HepG2 (cell line): Measurements from ENCODE around the gene CGREF1. TPM values are rescaled to one million over a fixed set of nuclear protein-coding genes. Genes with fewer than 3 reads are reported as not detected.

Source experiments
- ARNTL ChIP-seq: sonication (generic); formaldehyde crosslinking; IDR thresholded peaks from 2 replicates; pipeline ENCODE4 v1.4.0; 2020; ENCODE audit warnings: mild to moderate bottlenecking, missing genetic modification reagents
- CBX5 ChIP-seq: sonication (generic); formaldehyde crosslinking; IDR thresholded peaks from 2 replicates; pipeline ENCODE4 v1.4.0; 2020; ENCODE audit warnings: missing genetic modification reagents, borderline replicate concordance
- FOXA3 ChIP-seq: IDR thresholded peaks from 2 replicates; pipeline ENCODE4 v1.6.1; 2016; ENCODE audit warnings: missing genetic modification reagents, missing compliant biosample characterization
- KAT8 ChIP-seq: IDR thresholded peaks from 2 replicates; pipeline ENCODE4 v1.6.1; 2016; ENCODE audit warnings: missing genetic modification reagents, missing compliant biosample characterization
- KDM6A ChIP-seq: IDR thresholded peaks from 2 replicates; pipeline ENCODE4 v1.6.1; 2016; ENCODE audit warnings: low read depth
- MIER3 ChIP-seq: IDR thresholded peaks from 2 replicates; pipeline ENCODE4 v1.6.1; 2016; ENCODE audit warnings: missing compliant biosample characterization, borderline replicate concordance
- MYNN ChIP-seq: sonication (generic); formaldehyde crosslinking; IDR thresholded peaks from 2 replicates; pipeline ENCODE4 v1.4.0; 2020; ENCODE audit warnings: mild to moderate bottlenecking, low read depth, missing genetic modification reagents
- NFYB ChIP-seq: sonication (generic); formaldehyde crosslinking; IDR thresholded peaks from 2 replicates; pipeline ENCODE4 v1.4.0; 2020; ENCODE audit warnings: missing genetic modification reagents
- PHF20 ChIP-seq: sonication (generic); formaldehyde crosslinking; IDR thresholded peaks from 2 replicates; pipeline ENCODE4 v1.5.0; 2020; ENCODE audit warnings: mild to moderate bottlenecking, missing genetic modification reagents
- PITX1 ChIP-seq: sonication (generic); formaldehyde crosslinking; IDR thresholded peaks from 2 replicates; pipeline ENCODE4 v1.5.1; 2020; ENCODE audit warnings: mild to moderate bottlenecking, missing genetic modification reagents
- SP1 ChIP-seq, 2 experiments: fragments of 450-650 bp in 1 of 2; sonication (generic) in 1 of 2; formaldehyde crosslinking in 1 of 2; IDR thresholded peaks; 2 replicates each; pipeline versions ENCODE4 v1.4.0 to v1.6.1; 2016 to 2020; ENCODE audit warnings: missing genetic modification reagents in 1 of 2
- ZBTB20 ChIP-seq: sonication (generic); formaldehyde crosslinking; IDR thresholded peaks from 2 replicates; pipeline ENCODE4 v1.8.1; 2023; ENCODE audit warnings: missing genetic modification reagents, low read depth, mild to moderate bottlenecking, borderline replicate concordance
- ZNF160 ChIP-seq: sonication (generic); formaldehyde crosslinking; IDR thresholded peaks from 2 replicates; pipeline ENCODE4 v1.8.0; 2022; ENCODE audit warnings: mild to moderate bottlenecking, inconsistent platforms, missing genetic modification reagents
- ZNF44 ChIP-seq: sonication (generic); formaldehyde crosslinking; IDR thresholded peaks from 2 replicates; pipeline ENCODE4 v1.5.1; 2020; ENCODE audit warnings: mild to moderate bottlenecking, missing genetic modification reagents
- ZNF563 ChIP-seq: sonication (generic); formaldehyde crosslinking; IDR thresholded peaks from 2 replicates; pipeline ENCODE4 v1.8.0; 2022; ENCODE audit warnings: mild to moderate bottlenecking, moderate library complexity, missing genetic modification reagents
- ZNF709 ChIP-seq: sonication (generic); formaldehyde crosslinking; IDR thresholded peaks from 2 replicates; pipeline ENCODE4 v1.5.0; 2020; ENCODE audit warnings: mild to moderate bottlenecking, missing genetic modification reagents
- ZNF780A ChIP-seq: sonication (generic); formaldehyde crosslinking; IDR thresholded peaks from 2 replicates; pipeline ENCODE4 v1.8.0; 2022; ENCODE audit warnings: mild to moderate bottlenecking, missing genetic modification reagents, moderate library complexity
- ZNF781 ChIP-seq: sonication (generic); formaldehyde crosslinking; IDR thresholded peaks from 2 replicates; pipeline ENCODE4 v1.5.1; 2020; ENCODE audit warnings: borderline replicate concordance, mild to moderate bottlenecking, missing genetic modification reagents; ENCODE audit errors: not compliant biosample characterization
- ZNF790 ChIP-seq: sonication (generic); formaldehyde crosslinking; IDR thresholded peaks from 2 replicates; pipeline ENCODE4 v1.8.0; 2022; ENCODE audit warnings: missing genetic modification reagents, mild to moderate bottlenecking, borderline replicate concordance
- ZSCAN20 ChIP-seq: sonication (generic); formaldehyde crosslinking; IDR thresholded peaks from 2 replicates; pipeline ENCODE4 v1.4.0; 2020; ENCODE audit warnings: missing genetic modification reagents, mild to moderate bottlenecking, borderline replicate concordance
- polyA plus RNA-seq, 8 experiments: library from polyadenylated mRNA; depleted of rRNA in 3 of 8; stranded (reverse) in 7 of 8; unstranded in 1 of 8; fragments of >200 nt; fragmentation: Illumina TruSeq in 4 of 8; extraction: Trizol in 4 of 8; gene quantifications; 2 replicates each; pipeline versions ENCODE4 v1.2.1 to v1.2.3, GENCODE V29; 2011 to 2016; ENCODE audit warnings: low read depth in 4 of 8, missing spikeins in 1 of 8, mixed read lengths in 1 of 8; ENCODE audit not compliant: insufficient read depth in 1 of 8
- total RNA-seq, 5 experiments: library from RNA; depleted of rRNA; stranded (reverse); fragments of >200 nt; fragmentation: Illumina TruSeq; extraction: Trizol; gene quantifications; 2 replicates each; pipeline ENCODE4 v1.2.3, GENCODE V29; 2016; ENCODE audit warnings: low read depth in 1 of 5
- TF ChIP-seq, protein P1 (sequence below): sonication (generic); formaldehyde crosslinking; IDR thresholded peaks from 2 replicates; pipeline ENCODE4 v1.4.0; 2020; ENCODE audit warnings: missing genetic modification reagents, mild to moderate bottlenecking, borderline replicate concordance
- TF ChIP-seq, protein P2 (sequence below): sonication (generic); formaldehyde crosslinking; IDR thresholded peaks from 2 replicates; pipeline ENCODE4 v1.4.0; 2020; ENCODE audit warnings: mild to moderate bottlenecking, missing genetic modification reagents
- TF ChIP-seq, protein P3 (sequence below): sonication (generic); formaldehyde crosslinking; IDR thresholded peaks from 2 replicates; pipeline ENCODE4 v1.8.1; 2023; ENCODE audit warnings: mild to moderate bottlenecking, moderate library complexity, missing genetic modification reagents
- TF ChIP-seq, protein P4 (sequence below): IDR thresholded peaks from 2 replicates; pipeline ENCODE4 v1.6.1; 2016; ENCODE audit warnings: mild to moderate bottlenecking

The CGREF1 gene
- total and polyA plus RNA-seq, 2 of the 13 experiments (the other 11 are each of a cell fraction or from before 2014, with no cell fraction given), result 13.9 to 23.4 TPM

DNA sequence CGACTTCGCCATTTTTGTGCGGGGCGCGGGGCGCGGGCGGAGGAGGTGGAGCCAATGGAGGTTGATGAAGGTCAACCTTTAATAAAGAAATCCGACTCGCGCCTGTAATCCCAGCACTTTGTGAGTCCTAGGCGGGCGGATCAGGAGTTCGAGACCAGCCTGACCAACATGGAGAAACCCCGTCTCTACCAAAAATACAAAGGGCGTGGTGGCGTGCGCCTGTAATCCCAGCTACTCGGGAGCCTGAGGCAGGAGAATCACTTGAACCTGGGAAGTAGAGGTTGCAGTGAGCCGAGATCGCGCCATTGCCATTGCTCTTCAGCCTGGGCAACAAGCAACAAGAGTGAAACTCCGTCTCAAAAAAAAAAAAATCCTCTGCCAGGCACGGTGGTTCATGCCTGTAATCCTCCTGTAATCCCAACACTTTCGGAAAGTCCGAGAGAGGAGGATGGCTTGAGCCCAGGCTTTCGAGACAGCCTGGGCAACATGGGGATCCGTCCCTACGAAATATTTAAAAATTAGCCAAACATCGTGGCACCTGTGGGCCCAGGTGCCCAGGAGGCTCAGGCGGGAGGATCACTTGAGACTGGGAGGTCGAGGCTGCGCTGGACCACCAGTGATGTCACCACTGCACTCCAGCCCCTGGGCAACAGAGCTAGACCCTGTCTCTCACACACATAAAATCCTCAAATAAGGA lies 16.0 kb upstream of the CGREF1 start (continued):
- TF ChIP-seq, protein P1, sequence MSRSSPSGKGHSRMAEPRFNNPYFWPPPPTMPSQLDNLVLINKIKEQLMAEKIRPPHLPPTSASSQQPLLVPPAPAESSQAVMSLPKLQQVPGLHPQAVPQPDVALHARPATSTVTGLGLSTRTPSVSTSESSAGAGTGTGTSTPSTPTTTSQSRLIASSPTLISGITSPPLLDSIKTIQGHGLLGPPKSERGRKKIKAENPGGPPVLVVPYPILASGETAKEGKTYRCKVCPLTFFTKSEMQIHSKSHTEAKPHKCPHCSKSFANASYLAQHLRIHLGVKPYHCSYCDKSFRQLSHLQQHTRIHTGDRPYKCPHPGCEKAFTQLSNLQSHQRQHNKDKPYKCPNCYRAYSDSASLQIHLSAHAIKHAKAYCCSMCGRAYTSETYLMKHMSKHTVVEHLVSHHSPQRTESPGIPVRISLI (CRISPR knock-in tag), result peak; percentile 51; the same call in 1 of the 2 replicates
- TF ChIP-seq, protein P2, sequence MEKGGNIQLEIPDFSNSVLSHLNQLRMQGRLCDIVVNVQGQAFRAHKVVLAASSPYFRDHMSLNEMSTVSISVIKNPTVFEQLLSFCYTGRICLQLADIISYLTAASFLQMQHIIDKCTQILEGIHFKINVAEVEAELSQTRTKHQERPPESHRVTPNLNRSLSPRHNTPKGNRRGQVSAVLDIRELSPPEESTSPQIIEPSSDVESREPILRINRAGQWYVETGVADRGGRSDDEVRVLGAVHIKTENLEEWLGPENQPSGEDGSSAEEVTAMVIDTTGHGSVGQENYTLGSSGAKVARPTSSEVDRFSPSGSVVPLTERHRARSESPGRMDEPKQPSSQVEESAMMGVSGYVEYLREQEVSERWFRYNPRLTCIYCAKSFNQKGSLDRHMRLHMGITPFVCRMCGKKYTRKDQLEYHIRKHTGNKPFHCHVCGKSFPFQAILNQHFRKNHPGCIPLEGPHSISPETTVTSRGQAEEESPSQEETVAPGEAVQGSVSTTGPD, result no peak
- TF ChIP-seq PITX1, result no peak
- 0 out of 2 replicates have a peak, but pooled peaks have one; percentile 32 for TF ChIP-seq ZNF44 (CRISPR knock-in tag)
- 0 out of 2 replicates have a peak, but pooled peaks have one; percentile 20 for TF ChIP-seq CBX5 (CRISPR knock-in tag)
- TF ChIP-seq ZNF780A (CRISPR knock-in tag), result no peak
- TF ChIP-seq MIER3, result 0 out of 2 replicates have a peak, but pooled peaks have one; percentile 29
- no peak for TF ChIP-seq ZNF160 (CRISPR knock-in tag)
- peak; percentile 86; the same call in 1 of the 2 replicates for TF ChIP-seq ZNF790 (CRISPR knock-in tag)
- TF ChIP-seq, protein P3, sequence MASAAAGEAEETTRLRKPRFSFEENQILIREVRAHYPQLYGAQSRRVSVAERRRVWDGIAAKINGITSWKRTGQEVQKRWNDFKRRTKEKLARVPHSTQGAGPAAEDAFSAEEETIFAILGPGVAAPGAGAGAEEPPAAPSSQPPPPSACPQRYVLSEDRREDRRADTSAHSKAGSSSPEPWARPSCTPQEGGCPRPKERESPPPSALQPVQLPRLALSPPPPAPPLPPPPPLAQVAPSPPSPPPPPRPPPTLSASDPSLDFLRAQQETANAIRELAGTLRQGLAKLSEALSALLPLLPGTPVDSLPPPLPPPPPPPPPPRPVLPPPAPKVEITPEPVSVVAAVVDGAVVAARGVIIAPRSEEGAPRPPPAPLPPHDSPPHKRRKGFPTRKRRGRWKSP, result 0 out of 2 replicates have a peak, but pooled peaks have one; percentile 82
- 0 out of 2 replicates have a peak, but pooled peaks have one; percentile 14 for TF ChIP-seq ZNF563 (CRISPR knock-in tag)
- no peak for TF ChIP-seq FOXA3 (CRISPR knock-in tag)
- TF ChIP-seq, protein P4, sequence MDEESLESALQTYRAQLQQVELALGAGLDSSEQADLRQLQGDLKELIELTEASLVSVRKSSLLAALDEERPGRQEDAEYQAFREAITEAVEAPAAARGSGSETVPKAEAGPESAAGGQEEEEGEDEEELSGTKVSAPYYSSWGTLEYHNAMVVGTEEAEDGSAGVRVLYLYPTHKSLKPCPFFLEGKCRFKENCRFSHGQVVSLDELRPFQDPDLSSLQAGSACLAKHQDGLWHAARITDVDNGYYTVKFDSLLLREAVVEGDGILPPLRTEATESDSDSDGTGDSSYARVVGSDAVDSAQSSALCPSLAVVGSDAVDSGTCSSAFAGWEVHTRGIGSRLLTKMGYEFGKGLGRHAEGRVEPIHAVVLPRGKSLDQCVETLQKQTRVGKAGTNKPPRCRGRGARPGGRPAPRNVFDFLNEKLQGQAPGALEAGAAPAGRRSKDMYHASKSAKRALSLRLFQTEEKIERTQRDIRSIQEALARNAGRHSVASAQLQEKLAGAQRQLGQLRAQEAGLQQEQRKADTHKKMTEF, result peak; percentile 48; the same call in 1 of the 2 replicates
- 0 out of 2 replicates have a peak, but pooled peaks have one; percentile 78 for TF ChIP-seq KAT8 (CRISPR knock-in tag)
- 0 out of 2 replicates have a peak, but pooled peaks have one; percentile 2 for TF ChIP-seq NFYB (CRISPR knock-in tag)
- TF ChIP-seq MYNN (CRISPR knock-in tag), result no peak
- no peak; the same call in none of the 2 replicates for TF ChIP-seq PHF20
- peak; percentile 72; the same call in 1 of the 2 replicates for TF ChIP-seq ZNF709 (CRISPR knock-in tag)
- TF ChIP-seq ZNF781 (CRISPR knock-in tag), result no peak
- no peak for TF ChIP-seq ZSCAN20 (CRISPR knock-in tag)
- TF ChIP-seq KDM6A (CRISPR knock-in tag), result no peak
- 0 out of 2 replicates have a peak, but pooled peaks have one; percentile 17 for TF ChIP-seq ARNTL
- peak; percentile 22 for TF ChIP-seq ZBTB20 (CRISPR knock-in tag)
- TF ChIP-seq SP1 (IDR thresholded peaks at IDR 0.05), result no peak
- TF ChIP-seq SP1 (CRISPR knock-in tag; IDR thresholded peaks at IDR 0.05), result 0 out of 2 replicates have a peak, but pooled peaks have one; percentile 68
